Endothelial cell of umbilical vein (primary cell): ENCODE data around the gene ZNF526. TPM values are rescaled to one million over a fixed set of nuclear protein-coding genes. Genes with fewer than 3 reads are reported as not detected.

Source experiments
- BruUV-seq: library from RNA; stranded (reverse); fragments of 400-500 nt; replicated peaks from 2 replicates; lab custom pipeline; 2021; lab: Mats Ljungman, UMichigan
- CTCF ChIA-PET: fragments of 300-600, 350-600 bp; sonication (Branson Sonifier 250); formaldehyde crosslinking; loops from one replicate; lab custom pipeline; 2021; ENCODE audit warnings: antibody characterized with exemption, inconsistent platforms; lab: Charles Lee
- POLR2A ChIA-PET: fragments of 300-600, 350-600 bp; sonication (Branson Sonifier 250); formaldehyde crosslinking; loops from one replicate; lab custom pipeline; 2021; ENCODE audit warnings: antibody characterized with exemption, inconsistent platforms; lab: Charles Lee
- DNase-seq: peaks from one replicate; pipeline ENCODE4 v3.0.0-alpha.2; 2011; ENCODE audit warnings: low read depth, low spot score
- FAIRE-seq: peaks from 2 replicates; lab custom pipeline; 2011; peaks lifted over from hg19 to GRCh38; lab: Jason Lieb, UNC
- H2AFZ ChIP-seq: 2 replicates; pipeline ENCODE4 v1.6.0; 2012; ENCODE audit warnings: low read depth, low read length, control low read depth, inconsistent platforms
- H3K27ac ChIP-seq: 2 replicates; pipeline ENCODE4 v1.5.1; 2011; ENCODE audit warnings: low read depth, mild to moderate bottlenecking, control low read depth, low read length, moderate library complexity; ENCODE audit not compliant: insufficient read depth
- H3K27me3 ChIP-seq, 2 experiments: 2 replicates each; pipeline versions ENCODE4 v1.6.0 to v1.6.1; 2011; ENCODE audit warnings: low read length in 2 of 2, mixed read lengths in 1 of 2; ENCODE audit not compliant: control insufficient read depth in 2 of 2, insufficient read depth in 2 of 2
- H3K36me3 ChIP-seq, 2 experiments: 2 replicates in 1 of 2; 3 replicates in 1 of 2; pipeline ENCODE4 v1.5.1; 2011; ENCODE audit warnings: low read length in 2 of 2, mild to moderate bottlenecking in 1 of 2, moderate library complexity in 1 of 2; ENCODE audit not compliant: control insufficient read depth in 2 of 2, insufficient read depth in 2 of 2; ENCODE audit errors: extremely low read depth in 1 of 2
- H3K4me1 ChIP-seq: 3 replicates; pipeline ENCODE4 v1.5.1; 2011; ENCODE audit warnings: mild to moderate bottlenecking, low read length; ENCODE audit not compliant: control insufficient read depth, insufficient read depth; ENCODE audit errors: extremely low read depth
- H3K4me2 ChIP-seq: 2 replicates; pipeline ENCODE4 v1.6.1; 2011; ENCODE audit warnings: low read length, control low read depth, mixed read lengths; ENCODE audit not compliant: insufficient read depth
- H3K4me3 ChIP-seq, 3 experiments: fragments of 200-600 bp in 1 of 3; sonication (generic), shearing (Covaris generic) in 1 of 3; replicated peaks in 1 of 3; 2 replicates each; pipeline ENCODE4 v1.5.1; 2011 to 2016; ENCODE audit warnings: control low read depth in 3 of 3, low read length in 3 of 3, mild to moderate bottlenecking in 2 of 3, inconsistent platforms in 1 of 3, low read depth in 1 of 3, moderate library complexity in 1 of 3; ENCODE audit not compliant: insufficient read depth in 1 of 3
- H3K79me2 ChIP-seq: 2 replicates; pipeline ENCODE4 v1.6.0; 2012; ENCODE audit warnings: low read length, inconsistent platforms; ENCODE audit not compliant: control insufficient read depth, insufficient read depth
- H3K9ac ChIP-seq: replicated peaks from 2 replicates; pipeline ENCODE3; 2011; ENCODE audit warnings: low read length, control low read depth; ENCODE audit not compliant: insufficient read depth; ENCODE audit errors: extremely low read depth
- H3K9me1 ChIP-seq: replicated peaks from 3 replicates; pipeline ENCODE4 v1.6.0; 2011; ENCODE audit warnings: mild to moderate bottlenecking, low read length; ENCODE audit not compliant: control insufficient read depth, insufficient read depth; ENCODE audit errors: extremely low read depth
- H3K9me3 ChIP-seq: replicated peaks from 2 replicates; pipeline ENCODE4 v1.5.1; 2012; ENCODE audit warnings: low read length, inconsistent platforms; ENCODE audit not compliant: control insufficient read depth, insufficient read depth
- H4K20me1 ChIP-seq: replicated peaks from 2 replicates; pipeline ENCODE3; 2011; ENCODE audit warnings: mild to moderate bottlenecking, low read length; ENCODE audit not compliant: control insufficient read depth, insufficient read depth; ENCODE audit errors: extremely low read depth
- JUN ChIP-seq: IDR thresholded peaks from 2 replicates; pipeline ENCODE4 v1.6.1; 2011; ENCODE audit warnings: borderline replicate concordance, low read depth; ENCODE audit not compliant: insufficient read length, insufficient read depth
- dilution Hi-C: fragments of 300-500 bp; cut with MboI; formaldehyde crosslinking; loops from one replicate; pipeline ENCODE4 v1.15.0; 2019; ENCODE audit warnings: low sequenced_read_pairs; ENCODE audit not compliant: extremely low pct_ligation_motif_present
- intact Hi-C: fragments of 100-400 bp; cut with micrococcal nuclease; formaldehyde crosslinking; loops from one replicate; pipeline ENCODE4 v1.10.0; 2022
- polyA plus RNA-seq, 4 experiments: library from polyadenylated mRNA; depleted of rRNA in 3 of 4; stranded (reverse) in 3 of 4; unstranded in 1 of 4; fragments of >200 nt; gene quantifications; 2 replicates each; pipeline versions ENCODE4 v1.2.1 to v1.2.3, GENCODE V29; 2011 to 2012; ENCODE audit warnings: missing spikeins in 1 of 4
- total RNA-seq: library from RNA; stranded (reverse); gene quantifications from 2 replicates; pipeline ENCODE4 v1.2.3, GENCODE V29; 2021
- TF ChIP-seq, protein P1 (sequence below): IDR thresholded peaks from 2 replicates; pipeline ENCODE4 v1.6.1; 2011; ENCODE audit not compliant: insufficient read depth, insufficient read length
- TF ChIP-seq, protein P2 (sequence below), 2 donors: IDR thresholded peaks; 1 replicate in 1 of 2; 2 replicates in 1 of 2; pipeline ENCODE4 v1.5.1; 2011; ENCODE audit warnings: low read length in 2 of 2, mild to moderate bottlenecking in 2 of 2, moderate library complexity in 2 of 2, control low read depth in 1 of 2, inconsistent platforms in 1 of 2, low read depth in 1 of 2; ENCODE audit not compliant: insufficient read depth in 1 of 2; ENCODE audit errors: extremely low read depth in 1 of 2

Gene ZNF526
- total and polyA plus RNA-seq, 2 donors (not counting 3 experiments of a cell fraction or from before 2014, with no cell fraction given), result 6.5 to 13.3 TPM

DNA sequence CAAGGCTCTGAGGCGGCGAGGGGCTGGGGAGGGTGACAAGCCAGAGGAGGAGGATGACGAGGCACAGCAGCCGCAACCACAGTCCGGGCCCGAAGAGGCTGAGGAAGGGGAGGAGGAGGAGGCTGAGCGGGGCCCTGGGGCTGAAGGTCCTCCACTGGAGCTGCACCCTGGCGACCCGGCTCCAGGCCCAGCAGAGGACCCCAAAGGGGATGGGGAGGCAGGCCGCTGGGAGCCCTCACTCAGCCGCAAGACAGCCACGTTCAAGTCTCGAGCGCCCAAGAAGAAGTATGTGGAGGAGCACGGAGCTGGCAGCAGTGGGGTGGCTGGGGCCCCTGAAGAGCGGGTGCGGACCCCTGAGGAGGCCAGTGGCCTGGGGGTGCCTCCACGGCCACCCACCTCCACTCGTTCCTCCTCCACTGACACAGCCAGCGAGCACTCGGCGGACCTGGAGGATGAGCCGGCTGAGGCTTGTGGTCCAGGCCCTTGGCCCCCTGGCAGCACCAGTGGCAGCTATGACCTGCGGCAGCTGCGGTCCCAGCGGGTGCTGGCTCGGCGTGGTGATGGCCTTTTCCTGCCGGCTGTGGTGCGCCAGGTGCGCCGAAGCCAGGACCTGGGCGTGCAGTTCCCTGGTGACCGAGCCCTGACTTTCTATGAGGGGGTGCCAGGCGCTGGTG lies 51.9 kb downstream of the ZNF526 start:
- H3K9ac ChIP-seq, result no peak overlapping the region
- no peaks in the 10 kb centered on the region for H3K9me3 ChIP-seq
- DNase-seq, result no peak
- no peak for FAIRE-seq
- no TSS peak for BruUV-seq
- no peaks in the 10 kb centered on the region for H4K20me1 ChIP-seq
- no peaks in the 10 kb centered on the region for H3K9me1 ChIP-seq
- POLR2A ChIA-PET, result no interaction called here
- H3K36me3 ChIP-seq, result peaks cover 12 to 28% of the 10 kb centered on the region in 2 experiments
- H3K4me1 ChIP-seq, result peaks cover 27% of the 10 kb centered on the region
- peaks cover 44% of the 10 kb centered on the region for H3K79me2 ChIP-seq
- CTCF ChIA-PET, result interaction anchor here (2.1 to 3.6 kb wide), 2 partner anchors 8 to 25 kb away, joined by 23 to 24 read pairs; no protein-coding TSS in a partner anchor
- TF ChIP-seq JUN, result no peak
- TF ChIP-seq, protein P1, sequence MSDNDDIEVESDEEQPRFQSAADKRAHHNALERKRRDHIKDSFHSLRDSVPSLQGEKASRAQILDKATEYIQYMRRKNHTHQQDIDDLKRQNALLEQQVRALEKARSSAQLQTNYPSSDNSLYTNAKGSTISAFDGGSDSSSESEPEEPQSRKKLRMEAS, result no peak
- H2AFZ ChIP-seq, result no peak overlapping the region
- H3K27ac ChIP-seq, result no peak overlapping the region
- no peaks in the 10 kb centered on the region for H3K27me3 ChIP-seq
- no peak overlapping the region for H3K4me3 ChIP-seq
- dilution Hi-C loops, result no loop called here
- intact Hi-C loops, result no loop called here
- no peak overlapping the region for H3K4me2 ChIP-seq

DNA sequence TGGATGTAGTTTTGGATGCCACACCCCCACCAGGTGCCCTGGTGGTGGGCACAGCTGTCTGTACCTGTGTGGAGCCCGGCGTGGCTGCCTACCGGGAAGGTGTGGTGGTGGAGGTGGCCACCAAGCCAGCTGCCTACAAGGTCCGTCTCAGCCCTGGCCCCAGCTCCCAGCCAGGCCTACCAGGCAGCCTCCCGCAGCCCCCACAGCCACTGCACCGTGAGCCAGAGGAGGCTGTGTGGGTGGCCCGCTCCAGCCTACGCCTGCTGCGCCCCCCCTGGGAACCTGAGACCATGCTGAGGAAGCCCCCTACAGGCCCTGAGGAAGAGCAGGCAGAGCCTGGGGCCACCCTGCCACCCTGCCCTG lies 52.4 kb downstream of the ZNF526 start:
- no peak for FAIRE-seq
- peaks cover 12 to 28% of the 10 kb centered on the region in 2 experiments for H3K36me3 ChIP-seq
- POLR2A ChIA-PET, result no interaction called here

More for the DNA sequence above, 52.4 kb downstream of the ZNF526 start:
- no peak for DNase-seq
- H3K27me3 ChIP-seq, result no peaks in the 10 kb centered on the region
- no peak overlapping the region for H2AFZ ChIP-seq
- intact Hi-C loops, result no loop called here
- no peaks in the 10 kb centered on the region for H4K20me1 ChIP-seq
- dilution Hi-C loops, result no loop called here
- CTCF ChIA-PET, result interaction anchor here (3.6 kb wide), 1 partner anchor 26 kb away, joined by 23 read pairs; no protein-coding TSS in a partner anchor
- TF ChIP-seq, protein P2, sequence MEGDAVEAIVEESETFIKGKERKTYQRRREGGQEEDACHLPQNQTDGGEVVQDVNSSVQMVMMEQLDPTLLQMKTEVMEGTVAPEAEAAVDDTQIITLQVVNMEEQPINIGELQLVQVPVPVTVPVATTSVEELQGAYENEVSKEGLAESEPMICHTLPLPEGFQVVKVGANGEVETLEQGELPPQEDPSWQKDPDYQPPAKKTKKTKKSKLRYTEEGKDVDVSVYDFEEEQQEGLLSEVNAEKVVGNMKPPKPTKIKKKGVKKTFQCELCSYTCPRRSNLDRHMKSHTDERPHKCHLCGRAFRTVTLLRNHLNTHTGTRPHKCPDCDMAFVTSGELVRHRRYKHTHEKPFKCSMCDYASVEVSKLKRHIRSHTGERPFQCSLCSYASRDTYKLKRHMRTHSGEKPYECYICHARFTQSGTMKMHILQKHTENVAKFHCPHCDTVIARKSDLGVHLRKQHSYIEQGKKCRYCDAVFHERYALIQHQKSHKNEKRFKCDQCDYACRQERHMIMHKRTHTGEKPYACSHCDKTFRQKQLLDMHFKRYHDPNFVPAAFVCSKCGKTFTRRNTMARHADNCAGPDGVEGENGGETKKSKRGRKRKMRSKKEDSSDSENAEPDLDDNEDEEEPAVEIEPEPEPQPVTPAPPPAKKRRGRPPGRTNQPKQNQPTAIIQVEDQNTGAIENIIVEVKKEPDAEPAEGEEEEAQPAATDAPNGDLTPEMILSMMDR (IDR thresholded peaks at IDR 0.05; ENCODE audit: extremely low read depth in 1 of 2, insufficient read depth in 1 of 2, low read depth in 1 of 2, low read length in 2 of 2), result no peak
- H3K9me1 ChIP-seq, result no peaks in the 10 kb centered on the region
- H3K4me1 ChIP-seq, result peaks cover 28% of the 10 kb centered on the region
- H3K9ac ChIP-seq, result no peak overlapping the region
- no peak overlapping the region for H3K27ac ChIP-seq
- BruUV-seq, result no TSS peak
- H3K9me3 ChIP-seq, result no peaks in the 10 kb centered on the region
- peaks cover 44% of the 10 kb centered on the region for H3K79me2 ChIP-seq
- H3K4me3 ChIP-seq, result no peak overlapping the region
- H3K4me2 ChIP-seq, result no peak overlapping the region
